Psoas muscle (tissue), 8 donors: ENCODE measurements around the gene KLHL36. TPM values are rescaled to one million over a fixed set of nuclear protein-coding genes. Genes with fewer than 3 reads are reported as not detected.
"Not testable (repeated sequence)": the region's sequence is repeated elsewhere in the genome, so short reads cannot be mapped to it uniquely, and the experiment has no call there.

Experiments used
- ATAC-seq, 4 donors: fragments of 200-7000 bp; cut with Tn5 transposase; one replicate each; pipeline ENCODE4 v1.9.1; 2020; ENCODE audit warnings: moderate library complexity in 3 of 4, mild to moderate bottlenecking in 2 of 4
- DNase-seq, 2 donors: peaks; one replicate each; pipeline ENCODE4 v3.0.0-alpha.2; 2020
- H3K27ac ChIP-seq: fragments of 200-600 bp; one replicate; pipeline ENCODE4 v1.8.0; 2022
- H3K27me3 ChIP-seq, 3 donors: fragments of 200-600 bp in 1 of 3; one replicate each; pipeline versions ENCODE4 v1.6.1 to v1.8.0; 2013 to 2022; ENCODE audit warnings: low read length in 2 of 3, mild to moderate bottlenecking in 2 of 3, moderate library complexity in 1 of 3; ENCODE audit not compliant: insufficient read depth in 3 of 3
- H3K36me3 ChIP-seq, 2 donors: fragments of 200-600 bp in 1 of 2; one replicate each; pipeline versions ENCODE4 v1.6.1 to v1.8.0; 2013 to 2022; ENCODE audit warnings: low read depth in 1 of 2, mild to moderate bottlenecking in 1 of 2, moderate library complexity in 1 of 2; ENCODE audit not compliant: insufficient read depth in 1 of 2
- H3K4me1 ChIP-seq: fragments of 200-600 bp; one replicate; pipeline ENCODE4 v1.8.0; 2022
- H3K4me3 ChIP-seq: fragments of 200-600 bp; one replicate; pipeline ENCODE4 v1.8.0; 2022; ENCODE audit warnings: mild to moderate bottlenecking
- H3K9me3 ChIP-seq: fragments of 200-600 bp; one replicate; pipeline ENCODE4 v1.8.0; 2022
- WGBS, 3 donors: extraction: QIAGEN DNeasy Blood & Tissue Kit; methylation state at CpG; one replicate each; pipeline versions ENCODE4 v1.1.6 to v1.1.7; 2013; 5-methylcytosine and 5-hydroxymethylcytosine counted together
- intact Hi-C, 2 donors: fragments of 100-400 bp; cut with DNase I; formaldehyde crosslinking; loops; one replicate each; pipeline versions ENCODE4 v1.11.0 to v1.14.2; 2022
- polyA plus RNA-seq, 3 donors: library from polyadenylated mRNA; stranded (reverse); fragments of 200-250 nt; gene quantifications; one replicate each; pipeline ENCODE4 v1.2.3, GENCODE V29; 2013
- total RNA-seq, 4 donors: library from RNA; stranded (reverse); fragmentation: NEBNext Ultra II Directional in 2 of 4; extraction: Animal tissue kit (Norgen Biotek cat#: 25700) in 2 of 4; gene quantifications; one replicate each; pipeline versions ENCODE4 v1.2.1 to v1.2.4, GENCODE V29; 2021 to 2023
- TF ChIP-seq, protein P1 (sequence below): fragments of 200-600 bp; IDR thresholded peaks from one replicate; pipeline ENCODE4 v1.8.0; 2022; ENCODE audit warnings: antibody characterized with exemption
- donor health status: healthy with polysubstance abuse.
- donor health status: DM: no; HTN: no; CAD: no; lungs with moderate emphysema.
- donor health status: Bipolar disorder and iron deficiency.
- donor health status: healthy.
- donor health status: DM: yes; HTN: yes; CAD: no.
- donor health status: DM: no; HTN: no; CAD: no.
- donor health status: DM: no; HTN: no; CAD: no.
- donor health status: DM: yes; HTN: yes; CAD: no.

The KLHL36 gene
- total and polyA plus RNA-seq, 7 donors, result 5.9 to 19.3 (median 13.1) TPM

DNA sequence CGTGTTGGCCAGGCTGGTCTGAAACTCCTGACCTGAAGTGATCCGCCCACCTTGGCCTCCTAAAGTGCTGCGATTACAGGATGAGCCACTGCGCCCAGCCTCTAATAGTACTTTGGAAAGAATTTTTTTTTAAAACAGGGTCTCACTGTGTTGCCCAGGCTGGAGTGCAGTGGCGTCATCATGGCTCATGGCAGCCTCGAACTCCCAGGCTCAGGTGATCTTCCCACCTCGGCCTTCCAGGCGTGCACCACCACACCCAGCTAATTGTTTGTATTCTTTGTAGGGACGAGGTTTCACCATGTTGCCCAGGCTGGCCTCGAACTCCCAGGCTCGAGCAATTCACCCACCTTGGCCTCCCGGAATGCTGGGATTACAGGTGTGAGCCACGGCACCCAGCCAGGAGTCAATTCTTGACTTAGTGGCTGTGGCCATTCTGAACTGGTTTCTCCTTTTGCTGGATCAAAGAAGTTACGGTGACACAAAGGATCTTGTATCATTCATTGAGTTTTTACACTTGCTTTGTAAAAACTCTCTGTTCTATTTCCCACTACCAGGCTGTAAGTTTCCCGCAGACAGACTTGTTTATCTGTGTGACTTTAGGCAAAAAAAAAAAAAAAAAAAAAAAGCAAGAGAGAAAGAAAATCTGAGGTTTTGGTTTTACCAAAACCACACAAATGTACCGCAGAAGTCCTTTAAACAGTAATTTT is 17.7 kb upstream of the KLHL36 start:
- Histone ChIP-seq H3K9me3 (no peaks in the 10 kb centered on the region), H3K36me3 (no peaks in the 10 kb centered on the region), H3K4me3 (no peak overlapping the region), H3K27ac (no peak overlapping the region), H3K27me3 (no peaks in the 10 kb centered on the region), H3K4me1 (no peaks in the 10 kb centered on the region)
- ATAC-seq (no peak), DNase-seq (no peak)
- intact Hi-C loops, result no loop called here
- 91 to 96% (median 94%) methylated on average over 16 of the region's 16 CpGs for WGBS, 3 donors
- TF ChIP-seq, protein P1, sequence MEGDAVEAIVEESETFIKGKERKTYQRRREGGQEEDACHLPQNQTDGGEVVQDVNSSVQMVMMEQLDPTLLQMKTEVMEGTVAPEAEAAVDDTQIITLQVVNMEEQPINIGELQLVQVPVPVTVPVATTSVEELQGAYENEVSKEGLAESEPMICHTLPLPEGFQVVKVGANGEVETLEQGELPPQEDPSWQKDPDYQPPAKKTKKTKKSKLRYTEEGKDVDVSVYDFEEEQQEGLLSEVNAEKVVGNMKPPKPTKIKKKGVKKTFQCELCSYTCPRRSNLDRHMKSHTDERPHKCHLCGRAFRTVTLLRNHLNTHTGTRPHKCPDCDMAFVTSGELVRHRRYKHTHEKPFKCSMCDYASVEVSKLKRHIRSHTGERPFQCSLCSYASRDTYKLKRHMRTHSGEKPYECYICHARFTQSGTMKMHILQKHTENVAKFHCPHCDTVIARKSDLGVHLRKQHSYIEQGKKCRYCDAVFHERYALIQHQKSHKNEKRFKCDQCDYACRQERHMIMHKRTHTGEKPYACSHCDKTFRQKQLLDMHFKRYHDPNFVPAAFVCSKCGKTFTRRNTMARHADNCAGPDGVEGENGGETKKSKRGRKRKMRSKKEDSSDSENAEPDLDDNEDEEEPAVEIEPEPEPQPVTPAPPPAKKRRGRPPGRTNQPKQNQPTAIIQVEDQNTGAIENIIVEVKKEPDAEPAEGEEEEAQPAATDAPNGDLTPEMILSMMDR, result no peak

DNA sequence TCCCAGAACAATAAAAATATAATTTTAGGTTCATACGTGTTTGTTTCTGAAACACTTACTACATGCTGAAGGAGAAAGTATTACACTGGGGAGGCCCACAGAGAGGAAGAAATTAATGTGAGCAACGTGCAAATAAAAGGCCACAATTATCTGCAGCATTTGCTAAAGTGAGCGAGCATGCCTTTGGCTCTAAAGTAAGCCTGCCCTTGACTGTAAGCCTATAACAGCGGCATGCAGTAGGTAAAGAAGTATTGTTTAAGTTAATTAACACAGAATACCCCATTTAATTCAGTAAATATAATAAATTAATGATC is 17.2 kb upstream of the KLHL36 start:
- Histone ChIP-seq H3K9me3 (no peaks in the 10 kb centered on the region), H3K27me3 (no peaks in the 10 kb centered on the region), H3K4me1 (no peaks in the 10 kb centered on the region), H3K4me3 (no peak overlapping the region), H3K36me3 (no peaks in the 10 kb centered on the region), H3K27ac (no peak overlapping the region)
- ATAC-seq, result no peak
- TF ChIP-seq, protein P1, result no peak
- intact Hi-C loops, result no loop called here
- 87 to 91% (median 89%) methylated on average over 4 of the region's 4 CpGs for WGBS, 3 donors
- DNase-seq, result no peak

DNA sequence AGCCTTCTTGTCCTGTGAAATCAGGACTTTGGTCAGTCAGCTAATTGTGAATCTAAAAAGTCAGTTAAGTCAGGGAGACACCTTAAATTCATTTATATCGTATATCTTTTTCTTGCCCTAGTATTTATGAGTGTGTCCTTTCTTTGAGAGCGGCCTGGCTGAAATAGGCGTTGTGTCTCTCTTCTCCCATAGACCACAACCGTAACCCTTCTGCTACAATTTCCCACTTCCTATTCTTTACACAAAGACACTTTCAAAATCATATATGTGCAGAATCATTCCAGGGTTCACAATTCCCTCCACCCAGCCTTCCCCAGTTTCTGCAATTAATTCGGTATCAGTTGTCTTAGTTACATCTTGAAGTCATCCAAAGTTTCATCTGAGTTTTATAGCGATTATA is 16.4 kb upstream of the KLHL36 start:
- no peak for ATAC-seq
- H3K27ac ChIP-seq, result no peak overlapping the region
- no peak overlapping the region for H3K4me3 ChIP-seq
- WGBS, 3 donors, result 90 to 91% (median 91%) methylated on average over 6 of the region's 6 CpGs
- H3K36me3 ChIP-seq, result no peaks in the 10 kb centered on the region
- no peaks in the 10 kb centered on the region for H3K9me3 ChIP-seq
- no peaks in the 10 kb centered on the region for H3K4me1 ChIP-seq
- TF ChIP-seq, protein P1, result no peak
- no peaks in the 10 kb centered on the region for H3K27me3 ChIP-seq
- intact Hi-C loops, result no loop called here
- DNase-seq, result no peak

DNA sequence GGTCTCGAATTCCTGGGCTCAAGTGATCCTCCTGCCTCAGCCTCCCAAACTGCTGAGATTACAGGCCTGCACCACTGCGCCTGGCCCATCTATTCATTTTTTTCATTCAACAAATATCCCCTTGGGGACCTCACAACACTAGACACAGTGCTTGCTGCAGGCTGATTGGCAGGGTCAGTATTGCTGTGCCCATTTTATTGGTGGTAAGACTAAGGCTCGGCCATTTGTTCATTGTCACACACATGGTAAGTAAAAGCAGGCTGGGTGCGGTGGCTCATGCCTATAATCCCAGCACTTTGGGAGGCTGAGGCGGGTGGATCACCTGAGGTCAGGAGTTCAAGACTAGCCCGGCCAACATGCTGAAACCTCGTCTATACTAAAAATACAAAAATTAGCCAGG is 15.4 kb upstream of the KLHL36 start:
- WGBS, 3 donors, result 87 to 91% (median 90%) methylated on average over 7 of the region's 7 CpGs
- H3K9me3 ChIP-seq, intact Hi-C loops, DNase-seq, ATAC-seq, H3K4me3 ChIP-seq, H3K4me1 ChIP-seq, H3K27me3 ChIP-seq, H3K36me3 ChIP-seq, H3K27ac ChIP-seq: not testable (repeated sequence)

DNA sequence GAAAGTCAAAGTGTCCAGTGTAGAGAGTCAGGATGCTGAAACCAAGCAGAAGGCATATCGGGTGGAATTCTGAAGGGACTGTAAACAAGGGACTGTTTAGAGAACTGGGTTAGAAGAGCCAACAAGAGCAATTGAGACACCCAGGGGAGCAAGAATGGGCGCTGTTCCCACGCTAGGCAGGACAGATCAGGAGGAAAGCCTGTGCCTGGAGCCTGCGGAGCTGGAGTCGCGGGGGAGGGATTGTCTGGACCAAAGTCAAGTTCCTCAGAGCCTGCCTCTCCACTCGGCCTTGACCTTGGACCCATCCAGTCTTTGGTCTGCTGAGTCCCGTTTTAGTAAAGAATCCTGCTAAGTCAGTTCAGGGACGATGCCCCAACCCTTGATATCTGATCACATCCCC is 14.7 kb upstream of the KLHL36 start:
- peak; percentile 83 to 93 for DNase-seq
- Histone ChIP-seq H3K27ac (no peak overlapping the region), H3K27me3 (no peaks in the 10 kb centered on the region), H3K4me3 (no peak overlapping the region), H3K9me3 (no peaks in the 10 kb centered on the region), H3K36me3 (no peaks in the 10 kb centered on the region), H3K4me1 (no peaks in the 10 kb centered on the region)
- 8 to 21% (median 14%) methylated on average over 9 of the region's 9 CpGs for WGBS, 3 donors
- intact Hi-C loops, result no loop called here
- peak; percentile 30 to 85 (median 74) for ATAC-seq
- TF ChIP-seq, protein P1, result no peak
